PC-9 (cell line): ENCODE results near the gene ALDH3A1. TPM values are rescaled to one million over a fixed set of nuclear protein-coding genes. Genes with fewer than 3 reads are reported as not detected.

Experiments used
- BruUV-seq: library from RNA; stranded (reverse); fragments of 400-500 nt; replicated peaks from 2 replicates; lab custom pipeline; 2021; lab: Mats Ljungman, UMichigan
- CTCF ChIA-PET: fragments of 300-600 bp; sonication (Branson Sonifier 250); formaldehyde crosslinking; loops from one replicate; lab custom pipeline; 2022; ENCODE audit warnings: antibody characterized with exemption; lab: Charles Lee
- POLR2A ChIA-PET: fragments of 300-600 bp; sonication (Branson Sonifier 250); formaldehyde crosslinking; loops from one replicate; lab custom pipeline; 2022; ENCODE audit warnings: antibody characterized with exemption; ENCODE audit not compliant: unreplicated experiment; lab: Charles Lee
- DNase-seq, 2 experiments: peaks; one replicate each; pipeline versions ENCODE4 v3.0.0 to v3.0.0-alpha.2; 2015 to 2022; ENCODE audit warnings: mixed read lengths in 1 of 2
- H2AFZ ChIP-seq: fragments of 200-600 bp; sonication (generic); 2 replicates; pipeline ENCODE4 v1.8.1; 2017; ENCODE audit warnings: antibody characterized with exemption
- H3F3A ChIP-seq: fragments of 200-600 bp; sonication (generic); 2 replicates; pipeline ENCODE4 v1.8.1; 2017; ENCODE audit warnings: antibody characterized with exemption, mild to moderate bottlenecking, low read depth; ENCODE audit not compliant: insufficient read depth
- H3K27ac ChIP-seq: fragments of 200-600 bp; sonication (generic); 2 replicates; pipeline ENCODE4 v1.6.1; 2016; ENCODE audit warnings: mixed run types
- H3K27me3 ChIP-seq: fragments of 200-600 bp; sonication (generic); 2 replicates; pipeline ENCODE4 v1.6.1; 2016; ENCODE audit warnings: low read depth, mixed run types; ENCODE audit not compliant: insufficient read depth
- H3K36me3 ChIP-seq: fragments of 200-600 bp; sonication (generic); 2 replicates; pipeline ENCODE4 v1.6.1; 2016; ENCODE audit warnings: low read depth, mixed run types
- H3K4me1 ChIP-seq: fragments of 200-600 bp; sonication (generic); replicated peaks from 2 replicates; pipeline ENCODE4 v1.6.1; 2016; ENCODE audit warnings: mixed run types; ENCODE audit not compliant: insufficient read depth
- H3K4me2 ChIP-seq: fragments of 200-600 bp; sonication (generic); 2 replicates; pipeline ENCODE4 v1.6.1; 2017; ENCODE audit warnings: mixed run types
- H3K4me3 ChIP-seq: fragments of 200-600 bp; sonication (generic); 2 replicates; pipeline ENCODE4 v1.6.1; 2016; ENCODE audit warnings: mixed run types
- H3K79me2 ChIP-seq: fragments of 200-600 bp; sonication (generic); 2 replicates; pipeline ENCODE4 v1.6.1; 2017; ENCODE audit warnings: low read depth, mixed run types
- H3K9me2 ChIP-seq: fragments of 200-600 bp; sonication (generic); 2 replicates; pipeline ENCODE4 v1.8.1; 2017; ENCODE audit warnings: mild to moderate bottlenecking; ENCODE audit not compliant: insufficient read depth
- H3K9me3 ChIP-seq: fragments of 200-600 bp; sonication (generic); 2 replicates; pipeline ENCODE4 v1.8.1; 2016; ENCODE audit warnings: low read depth; ENCODE audit not compliant: insufficient read depth
- H4K20me1 ChIP-seq: fragments of 200-600 bp; sonication (generic); 2 replicates; pipeline ENCODE4 v1.8.1; 2017; ENCODE audit not compliant: insufficient read depth
- CTCF ChIP-seq: fragments of 200-600 bp; sonication (generic); conservative IDR thresholded peaks from 2 replicates; pipeline ENCODE4 v1.6.1; 2017; ENCODE audit warnings: mixed run types, antibody characterized with exemption, mild to moderate bottlenecking, moderate library complexity
- EZH2 ChIP-seq: fragments of 200-600 bp; sonication (generic); IDR thresholded peaks from 2 replicates; pipeline ENCODE4 v1.8.0; 2017; ENCODE audit warnings: antibody characterized with exemption, low read depth
- intact Hi-C: fragments of 100-400 bp; cut with micrococcal nuclease; formaldehyde crosslinking; loops from one replicate; pipeline ENCODE4 v1.10.0; 2022; ENCODE audit not compliant: unreplicated experiment
- total RNA-seq: library from RNA; stranded (reverse); gene quantifications from 2 replicates; pipeline ENCODE4 v1.2.3, GENCODE V29; 2021

The ALDH3A1 gene
- total RNA-seq, 1 experiment from 2014 or later, result 1,620 TPM

GRCh38 chr17:19753661-19754463, 5.8 kb upstream of the ALDH3A1 start:
- peaks cover 60% of the 10 kb centered on the region for H3K4me1 ChIP-seq
- CTCF ChIA-PET, result interaction anchor here (0.7 to 2.5 kb wide), 7 partner anchors 8 to 389 kb away, joined by 3 to 16 read pairs (median 4); no protein-coding TSS in a partner anchor
- peaks cover 46% of the 10 kb centered on the region for H3F3A ChIP-seq
- H3K36me3 ChIP-seq, result no peaks in the 10 kb centered on the region
- H2AFZ ChIP-seq, result no peak overlapping the region
- DNase-seq, result peak; percentile 75 to 85
- no peaks in the 10 kb centered on the region for H3K9me2 ChIP-seq
- no peaks in the 10 kb centered on the region for H4K20me1 ChIP-seq
- H3K9me3 ChIP-seq, result no peaks in the 10 kb centered on the region
- H3K4me3 ChIP-seq, result peak overlapping the region; percentile 52
- no peaks in the 10 kb centered on the region for H3K79me2 ChIP-seq
- H3K4me2 ChIP-seq, result peak overlapping the region; percentile 90
- intact Hi-C loops, result loop anchor here (1.0 to 5.0 kb wide), 8 partner anchors 26 to 392 kb away; partner anchors contain the start of genes ALDH3A2, B9D1 and SLC47A2
- H3K27me3 ChIP-seq, result no peaks in the 10 kb centered on the region
- TF ChIP-seq CTCF, result peak; percentile 89
- no peak for TF ChIP-seq EZH2
- POLR2A ChIA-PET, result interaction anchor here (0.5 to 2.9 kb wide), 11 partner anchors 11 to 506 kb away, joined by 3 to 22 read pairs (median 4); partner anchors contain the start of genes ALDH3A2 and SLC47A1
- peak overlapping the region; percentile 100 for H3K27ac ChIP-seq
- no TSS peak for BruUV-seq

GRCh38 chr17:19753051-19753509, 5.0 kb upstream of the ALDH3A1 start:
- Histone ChIP-seq H3F3A (peaks cover 54% of the 10 kb centered on the region), H3K9me3 (no peaks in the 10 kb centered on the region), H3K9me2 (no peaks in the 10 kb centered on the region), H3K4me1 (peaks cover 64% of the 10 kb centered on the region), H3K27ac (peak overlapping the region; percentile 100), H3K36me3 (no peaks in the 10 kb centered on the region), H2AFZ (no peak overlapping the region), H4K20me1 (no peaks in the 10 kb centered on the region), H3K4me2 (peak overlapping the region; percentile 90), H3K27me3 (no peaks in the 10 kb centered on the region), H3K79me2 (no peaks in the 10 kb centered on the region; the same call in 1 of the 2 replicates), H3K4me3 (peak overlapping the region; percentile 52; the same call in 1 of the 2 replicates)
- CTCF ChIA-PET, result interaction anchor here (0.5 to 2.5 kb wide), 7 partner anchors 9 to 191 kb away, joined by 3 to 16 read pairs (median 4); no protein-coding TSS in a partner anchor
- POLR2A ChIA-PET, result interaction anchor here (0.5 to 2.9 kb wide), 8 partner anchors 9 to 241 kb away, joined by 4 to 22 read pairs (median 9); partner anchors contain the start of genes ALDH3A2 and SLC47A1
- intact Hi-C loops, result loop anchor here (1.0 to 5.0 kb wide), 8 partner anchors 25 to 391 kb away; partner anchors contain the start of genes ALDH3A2, B9D1 and SLC47A2
- no TSS peak for BruUV-seq
- DNase-seq, result peak; percentile 97 to 98
- TF ChIP-seq CTCF, result no peak
- no peak for TF ChIP-seq EZH2
